Breast epithelium (tissue), 3 donors: Measurements from ENCODE around the gene DACH2.

Experiments
- POLR2A ChIP-seq: fragments of 450-650 bp; IDR thresholded peaks from one replicate; pipeline ENCODE4 v1.6.1; 2016; ENCODE audit warnings: antibody characterized with exemption, mild to moderate bottlenecking, moderate library complexity
- POLR2AphosphoS5 ChIP-seq, 3 donors: sonication (generic); formaldehyde crosslinking; IDR thresholded peaks; one replicate each; pipeline ENCODE4 v1.6.1; 2017; ENCODE audit warnings: antibody characterized with exemption in 3 of 3
- TF ChIP-seq, protein P1 (sequence below), 3 donors: fragments of 450-650 bp; IDR thresholded peaks; one replicate each; pipeline ENCODE4 v1.5.1; 2016 to 2017; ENCODE audit warnings: antibody characterized with exemption in 3 of 3, mild to moderate bottlenecking in 3 of 3, moderate library complexity in 3 of 3

- TF ChIP-seq POLR2A (no peak), POLR2AphosphoS5 (IDR thresholded peaks at IDR 0.05) (no peak)
- TF ChIP-seq, protein P1, sequence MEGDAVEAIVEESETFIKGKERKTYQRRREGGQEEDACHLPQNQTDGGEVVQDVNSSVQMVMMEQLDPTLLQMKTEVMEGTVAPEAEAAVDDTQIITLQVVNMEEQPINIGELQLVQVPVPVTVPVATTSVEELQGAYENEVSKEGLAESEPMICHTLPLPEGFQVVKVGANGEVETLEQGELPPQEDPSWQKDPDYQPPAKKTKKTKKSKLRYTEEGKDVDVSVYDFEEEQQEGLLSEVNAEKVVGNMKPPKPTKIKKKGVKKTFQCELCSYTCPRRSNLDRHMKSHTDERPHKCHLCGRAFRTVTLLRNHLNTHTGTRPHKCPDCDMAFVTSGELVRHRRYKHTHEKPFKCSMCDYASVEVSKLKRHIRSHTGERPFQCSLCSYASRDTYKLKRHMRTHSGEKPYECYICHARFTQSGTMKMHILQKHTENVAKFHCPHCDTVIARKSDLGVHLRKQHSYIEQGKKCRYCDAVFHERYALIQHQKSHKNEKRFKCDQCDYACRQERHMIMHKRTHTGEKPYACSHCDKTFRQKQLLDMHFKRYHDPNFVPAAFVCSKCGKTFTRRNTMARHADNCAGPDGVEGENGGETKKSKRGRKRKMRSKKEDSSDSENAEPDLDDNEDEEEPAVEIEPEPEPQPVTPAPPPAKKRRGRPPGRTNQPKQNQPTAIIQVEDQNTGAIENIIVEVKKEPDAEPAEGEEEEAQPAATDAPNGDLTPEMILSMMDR (IDR thresholded peaks at IDR 0.05): no peak
Observed at GRCh38 chrX:86329174-86329573, 180.9 kb downstream of the DACH2 start.
